BE2C (cell line): Measurements from ENCODE around the gene SPATA22.

ENCODE experiments used
- DNase-seq: peaks from one replicate; pipeline ENCODE4 v3.0.0-alpha.2; 2020
- H3K27me3 ChIP-seq: fragments of 250-450 bp; sonication (Bioruptor Pico); 2 replicates; pipeline ENCODE4 v1.5.1; 2020; ENCODE audit warnings: mild to moderate bottlenecking
- H3K36me3 ChIP-seq: fragments of 250-450 bp; sonication (Bioruptor Pico); 2 replicates; pipeline ENCODE4 v1.5.1; 2020; ENCODE audit warnings: mild to moderate bottlenecking
- H3K4me1 ChIP-seq: fragments of 250-450 bp; sonication (Bioruptor Pico); 2 replicates; pipeline ENCODE4 v1.5.1; 2020
- H3K4me3 ChIP-seq: 2 replicates; pipeline ENCODE4 v1.5.1; 2011; ENCODE audit warnings: low read depth, low read length
- H3K9me3 ChIP-seq: fragments of 250-450 bp; sonication (Bioruptor Pico); 2 replicates; pipeline ENCODE4 v1.5.1; 2020
- CTCF ChIP-seq: IDR thresholded peaks from 2 replicates; pipeline ENCODE4 v1.5.1; 2012; ENCODE audit warnings: mild to moderate bottlenecking, low read depth, low read length

SPATA22 gene

GRCh38 chr17:3510090-3510489, 38.5 kb upstream of the SPATA22 start:
- Histone ChIP-seq H3K4me3 (no peak overlapping the region), H3K4me1 (no peaks in the 10 kb centered on the region), H3K9me3 (no peaks in the 10 kb centered on the region), H3K36me3 (no peaks in the 10 kb centered on the region), H3K27me3 (peaks cover 5% of the 10 kb centered on the region; the same call in 1 of the 2 replicates)
- DNase-seq = no peak
- TF ChIP-seq CTCF = no peak

DNA sequence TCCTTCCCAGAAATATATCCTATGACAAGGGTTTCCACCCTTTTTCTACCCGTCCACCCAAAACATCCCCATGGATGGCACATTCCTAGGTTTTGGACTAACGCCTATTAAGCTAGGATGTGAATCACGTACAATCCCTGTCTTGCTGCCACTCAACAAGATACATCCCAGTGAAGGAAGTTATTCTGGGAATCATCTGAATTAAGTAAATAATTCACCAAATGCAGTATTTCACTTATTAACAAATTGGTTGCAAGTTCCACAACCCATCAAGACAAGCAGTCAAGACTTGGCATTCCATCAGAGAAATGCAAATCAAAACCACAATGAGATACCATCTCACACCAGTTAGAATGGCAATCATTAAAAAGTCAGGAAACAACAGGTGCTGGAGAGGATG, 36.2 kb upstream of the SPATA22 start:
- Histone ChIP-seq H3K4me3 (no peak overlapping the region), H3K9me3 (no peaks in the 10 kb centered on the region), H3K27me3 (peaks cover 5% of the 10 kb centered on the region; the same call in 1 of the 2 replicates), H3K36me3 (no peaks in the 10 kb centered on the region), H3K4me1 (no peaks in the 10 kb centered on the region)
- TF ChIP-seq CTCF = no peak
- no peak for DNase-seq

DNA sequence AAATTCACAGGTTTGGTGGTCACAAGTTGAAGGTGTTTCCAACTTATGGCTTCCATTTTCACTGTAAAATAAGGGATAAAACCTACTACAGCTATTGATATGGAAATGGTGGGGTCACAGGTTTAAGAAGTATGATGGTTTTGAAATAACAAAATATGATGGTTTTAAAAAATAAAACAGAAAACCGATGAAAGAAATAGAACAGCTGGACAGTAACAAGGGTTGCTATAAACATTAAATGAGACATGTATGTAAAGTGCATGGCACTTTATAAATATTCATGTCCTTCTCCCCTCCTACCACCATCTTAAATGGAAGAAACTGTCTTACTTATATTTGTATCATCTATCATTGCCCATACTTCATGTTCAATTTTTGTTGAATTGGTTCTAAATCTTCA, 35.5 kb upstream of the SPATA22 start:
- H3K4me3 ChIP-seq = no peak overlapping the region
- TF ChIP-seq CTCF = no peak
- H3K9me3 ChIP-seq = no peaks in the 10 kb centered on the region

GRCh38 chr17:3506054-3506453, 34.4 kb upstream of the SPATA22 start:
- no peaks in the 10 kb centered on the region for H3K4me1 ChIP-seq
- no peak for TF ChIP-seq CTCF

More for the DNA sequence above, 35.5 kb upstream of the SPATA22 start:
- H3K27me3 ChIP-seq = peaks cover 2% of the 10 kb centered on the region; the same call in 1 of the 2 replicates
- no peak for DNase-seq
- H3K36me3 ChIP-seq = no peaks in the 10 kb centered on the region
- H3K4me1 ChIP-seq = no peaks in the 10 kb centered on the region

DNA sequence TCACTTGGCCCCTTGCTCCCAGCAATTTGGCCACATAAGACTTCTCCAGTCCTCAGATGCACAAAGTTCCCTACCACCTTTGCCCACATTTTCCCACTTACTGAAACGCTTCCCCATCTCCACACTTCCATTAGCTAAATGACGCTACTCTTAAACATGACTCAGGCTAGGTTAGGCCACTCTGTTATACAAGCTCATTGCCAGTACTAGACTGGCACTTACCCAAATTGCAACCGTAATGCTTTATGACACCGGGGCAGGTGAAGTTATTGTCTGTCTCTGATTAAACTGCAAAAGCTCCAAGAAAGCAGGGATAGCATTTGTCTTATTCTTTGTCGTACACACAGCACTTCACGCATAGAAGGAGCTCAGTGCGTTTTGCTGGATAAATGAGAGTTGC, 33.4 kb upstream of the SPATA22 start:
- Histone ChIP-seq H3K4me3 (no peak overlapping the region), H3K9me3 (no peaks in the 10 kb centered on the region), H3K4me1 (no peaks in the 10 kb centered on the region), H3K36me3 (no peaks in the 10 kb centered on the region), H3K27me3 (no peaks in the 10 kb centered on the region)
- DNase-seq = no peak
- TF ChIP-seq CTCF = no peak

More at GRCh38 chr17:3506054-3506453, 34.4 kb upstream of the SPATA22 start:
- H3K36me3 ChIP-seq = no peaks in the 10 kb centered on the region
- no peak overlapping the region for H3K4me3 ChIP-seq
- no peak for DNase-seq
- H3K27me3 ChIP-seq = no peaks in the 10 kb centered on the region
- H3K9me3 ChIP-seq = no peaks in the 10 kb centered on the region

- H3K4me3 ChIP-seq = no peak overlapping the region
- H3K9me3 ChIP-seq = no peaks in the 10 kb centered on the region
- no peaks in the 10 kb centered on the region for H3K36me3 ChIP-seq
- no peaks in the 10 kb centered on the region for H3K4me1 ChIP-seq
- no peaks in the 10 kb centered on the region for H3K27me3 ChIP-seq
- TF ChIP-seq CTCF = no peak
- no peak for DNase-seq
Observed at GRCh38 chr17:3503285-3503684, 31.7 kb upstream of the SPATA22 start.
